NCI-H1436 (cell line): ENCODE data around the gene TRPC3.

Experiments used
- DNase-seq: peaks from one replicate; lab custom pipeline; 2025; lab: John Stamatoyannopoulos, UW

TRPC3 gene

GRCh38 chr4:121873604-121874003 is 78.3 kb downstream of the TRPC3 start:
- DNase-seq: no peak

GRCh38 chr4:121869841-121870822 is 81.7 kb downstream of the TRPC3 start, which contains the start of gene BBS7:
Gene BBS7, minus strand, starts transcription at chr4:121870474. Its CDS starts 161 bp downstream, at chr4:121870313.
- peak; percentile 97 for DNase-seq

GRCh38 chr4:121863799-121864198 is 88.1 kb downstream of the TRPC3 start:
- no peak for DNase-seq

- DNase-seq: no peak
Measured at GRCh38 chr4:121861426-121861825, 90.4 kb downstream of the TRPC3 start.

GRCh38 chr4:121860121-121860520 is 91.7 kb downstream of the TRPC3 start:
- DNase-seq: no peak

GRCh38 chr4:121851354-121851753 is 100.5 kb downstream of the TRPC3 start:
- no peak for DNase-seq

GRCh38 chr4:121846662-121847061 is 105.2 kb downstream of the TRPC3 start:
- no peak for DNase-seq

GRCh38 chr4:121842862-121843261 is 109.0 kb downstream of the TRPC3 start:
- no peak for DNase-seq

- no peak for DNase-seq
Measured at GRCh38 chr4:121838136-121838535, 113.7 kb downstream of the TRPC3 start.

- DNase-seq: no peak
Measured at GRCh38 chr4:121829511-121829910, 122.3 kb downstream of the TRPC3 start.
